HG03342 (cell line): ENCODE measurements around the gene IGFBP2.

ENCODE experiments used
- ATAC-seq: cut with Tn5 transposase; IDR thresholded peaks from one replicate; pipeline ENCODE4 v1.9.1; 2021; ENCODE audit warnings: mild to moderate bottlenecking, moderate library complexity; ENCODE audit not compliant: unreplicated experiment

Gene IGFBP2

DNA sequence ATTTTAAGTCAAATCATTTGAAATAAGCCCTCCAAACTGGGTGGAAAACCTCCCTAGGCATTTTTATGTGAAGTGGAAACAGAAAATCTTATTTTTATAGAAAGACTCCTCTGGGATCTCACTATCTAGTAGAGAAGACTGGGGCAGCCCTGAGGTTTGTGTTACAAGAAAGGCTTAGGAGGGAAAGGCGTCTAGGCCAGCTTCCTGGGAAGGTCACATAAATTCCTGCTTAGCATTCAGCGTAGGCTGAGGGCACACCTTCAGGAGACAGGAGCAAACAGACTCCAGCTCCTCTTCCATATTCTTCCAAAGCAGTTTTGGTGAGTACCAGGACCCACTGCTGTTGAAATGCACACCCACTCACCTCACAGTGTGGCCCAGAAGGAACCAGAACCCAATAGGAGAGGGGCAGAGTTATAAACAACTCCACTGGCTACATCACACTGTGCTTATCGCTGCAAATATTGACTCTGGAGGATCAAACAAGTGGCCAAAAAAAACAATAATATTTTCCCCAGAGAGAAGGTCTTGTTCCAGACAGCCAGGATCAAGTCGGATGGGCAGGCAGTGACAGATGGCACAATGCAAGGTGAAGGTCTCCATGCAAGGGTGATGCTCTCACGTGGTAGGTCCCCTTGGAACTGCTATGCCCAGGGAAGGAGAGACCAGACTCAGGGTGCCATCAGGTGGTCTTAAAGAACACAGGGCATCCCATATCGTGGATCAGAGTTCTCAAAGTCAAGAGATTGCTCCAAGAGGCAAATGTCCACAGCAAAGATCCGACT, 17.7 kb upstream of the IGFBP2 start:
- no peak for ATAC-seq

DNA sequence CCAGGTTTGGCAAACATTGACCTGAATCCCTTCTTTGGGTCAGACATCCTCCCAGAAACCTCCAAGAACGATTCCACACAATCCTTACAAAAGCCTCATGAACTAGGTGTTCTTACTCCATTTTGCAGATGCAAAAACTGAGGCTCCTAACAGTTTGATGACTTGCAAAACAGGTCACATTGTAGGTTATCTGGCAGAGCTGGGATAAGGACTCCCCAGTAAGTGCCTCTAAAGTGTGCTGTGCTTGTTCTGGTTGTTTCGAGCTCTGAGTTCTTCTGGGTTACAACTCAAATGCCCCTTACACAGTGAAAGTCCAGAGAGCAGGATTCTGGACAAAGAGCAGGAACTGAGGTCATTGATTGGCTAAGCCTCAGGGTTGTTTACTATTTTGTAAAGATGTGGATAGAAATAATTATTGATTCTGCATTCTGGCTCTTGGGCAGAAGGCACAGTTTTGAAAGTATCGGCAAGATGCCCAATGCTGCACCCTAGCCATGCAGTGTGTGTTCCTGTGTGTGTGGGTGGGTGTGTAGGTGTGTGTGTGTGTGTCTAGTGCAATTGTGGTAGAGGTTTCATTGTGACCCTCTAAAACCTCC, 17.0 kb upstream of the IGFBP2 start:
- ATAC-seq: no peak

DNA sequence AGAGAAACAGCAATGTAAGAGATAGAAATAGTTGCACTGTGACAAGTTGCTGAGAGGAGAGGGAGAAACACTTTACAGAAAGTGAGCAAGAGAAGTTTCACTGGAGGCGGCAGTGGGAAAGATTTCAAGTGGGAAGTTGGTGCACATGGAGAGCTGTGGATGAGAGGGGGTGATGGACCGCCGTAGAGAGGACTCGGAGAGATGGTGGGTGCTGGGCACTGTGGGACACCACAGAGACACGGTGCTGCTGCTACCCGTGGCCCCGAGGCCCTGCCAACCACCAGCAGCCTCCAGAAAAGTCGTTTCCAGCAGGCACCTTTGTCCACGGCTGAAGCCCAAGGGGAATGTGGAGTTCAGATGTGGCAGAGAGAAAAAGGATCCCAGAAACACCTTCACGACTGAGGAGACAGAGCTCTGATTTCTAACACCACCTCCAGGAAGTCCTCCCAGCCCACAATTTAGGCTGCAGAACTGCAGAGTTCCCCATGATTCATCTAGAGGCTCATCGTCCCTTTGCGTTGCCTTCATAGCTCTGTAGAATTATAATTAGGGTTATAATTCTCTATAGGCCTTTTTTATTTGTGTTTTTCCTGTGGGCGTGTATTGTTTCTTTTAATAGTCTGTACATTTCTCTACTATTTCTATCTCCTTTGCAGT, 15.9 kb upstream of the IGFBP2 start:
- no peak for ATAC-seq

DNA sequence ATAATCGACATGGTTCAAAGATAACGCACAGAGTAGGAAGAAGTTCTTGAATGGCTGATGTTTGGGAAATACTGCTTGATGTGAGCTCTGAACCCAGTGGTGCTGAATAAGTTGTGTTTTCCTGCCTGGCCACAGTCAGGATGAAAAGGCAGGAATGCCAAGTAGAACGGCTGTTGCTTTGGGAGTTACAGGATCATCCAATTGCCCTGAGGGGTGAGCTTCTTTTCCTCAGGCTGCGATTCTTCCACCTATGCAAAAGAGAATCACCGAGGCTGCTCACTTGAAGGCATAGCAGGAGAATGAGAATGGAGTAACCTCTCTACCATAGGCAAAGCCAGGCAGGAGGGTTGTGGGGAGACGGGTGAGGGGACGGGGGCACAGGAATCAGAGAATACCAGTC, 14.4 kb upstream of the IGFBP2 start:
- no peak for ATAC-seq

DNA sequence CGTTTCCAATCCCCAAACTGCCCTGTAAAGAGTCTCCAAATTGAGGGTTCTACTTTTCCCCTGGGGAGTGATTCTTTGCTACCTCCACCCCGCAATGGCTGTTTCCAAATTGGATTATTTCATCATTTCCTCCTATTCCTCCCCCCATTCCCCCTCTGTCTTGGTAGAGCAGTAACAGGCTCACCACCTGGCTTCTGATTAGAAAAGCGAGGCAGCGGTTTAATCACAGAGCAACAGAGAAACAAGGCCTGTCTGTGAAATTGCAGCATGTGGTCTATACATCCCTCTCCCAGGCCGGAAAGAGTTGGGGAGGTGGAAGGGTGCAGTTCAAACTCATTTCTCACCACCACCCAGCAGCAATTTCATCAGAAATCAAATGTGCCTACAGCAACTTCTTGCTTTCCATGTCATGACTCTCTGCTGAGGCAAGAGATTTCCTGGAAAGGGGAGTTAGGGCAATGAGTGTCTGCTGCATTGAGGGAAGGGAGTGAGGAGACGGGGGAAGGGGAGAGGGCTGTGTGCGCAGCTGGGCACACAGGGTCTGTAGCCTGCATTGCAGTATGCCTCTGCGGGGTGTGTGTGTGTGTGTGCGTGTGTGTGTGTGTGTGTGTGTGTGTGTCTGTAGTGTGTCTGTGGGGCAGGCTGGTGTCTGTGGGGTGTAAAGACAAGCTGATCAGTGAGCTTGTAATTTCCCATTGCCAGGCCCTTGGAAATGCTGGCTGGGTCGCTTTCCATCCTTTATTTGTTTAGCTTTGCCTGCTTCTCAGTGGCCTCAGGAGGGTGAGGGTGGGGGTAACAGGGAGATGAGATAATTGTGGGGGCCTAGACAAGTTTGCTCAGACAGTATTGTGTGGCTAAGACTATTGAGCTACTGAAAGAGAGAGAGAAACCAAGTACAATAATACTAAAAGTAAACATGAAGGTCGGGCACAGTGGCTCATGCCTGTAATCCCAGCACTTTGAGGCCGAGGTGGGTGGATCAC, 13.5 kb upstream of the IGFBP2 start:
- no peak for ATAC-seq

DNA sequence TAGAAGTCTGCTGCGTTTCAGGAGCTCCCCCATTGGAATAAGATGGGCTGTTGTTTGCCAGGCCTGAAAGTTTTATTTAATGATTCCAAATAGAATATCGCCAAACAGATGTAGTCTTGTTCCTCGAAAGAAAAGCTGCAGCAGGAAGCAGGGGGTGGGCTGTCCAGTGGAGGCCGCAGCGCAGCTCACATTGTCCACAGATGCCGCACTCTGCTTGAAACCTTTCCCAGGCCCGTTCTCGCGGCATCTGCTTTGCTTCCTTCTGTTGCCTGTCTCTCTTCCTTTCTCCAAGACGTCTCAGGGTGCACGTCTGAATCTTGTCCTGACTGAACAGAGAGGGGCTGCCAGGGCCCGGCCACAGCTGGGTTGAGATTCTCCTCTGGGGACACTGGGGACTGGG, 12.4 kb upstream of the IGFBP2 start:
- ATAC-seq: no peak

DNA sequence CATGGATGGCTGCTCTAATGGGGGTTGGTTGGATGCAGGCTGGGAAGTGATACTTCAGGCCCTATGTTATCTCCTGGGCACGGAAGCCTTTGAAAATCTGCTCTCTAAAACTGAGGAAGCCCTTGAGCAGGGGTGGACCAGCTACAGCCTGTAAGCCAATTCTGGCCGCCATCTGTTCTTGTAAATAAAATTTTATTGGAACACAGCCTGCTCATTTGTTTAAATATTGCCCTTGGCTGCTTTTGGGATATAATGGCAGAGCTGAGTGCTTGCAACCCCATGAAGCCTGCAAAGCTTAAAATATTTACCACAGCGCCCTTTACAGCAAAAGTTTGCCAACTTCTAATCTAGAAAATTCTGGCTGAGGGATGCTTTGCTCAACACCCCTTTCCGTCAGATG, 11.9 kb upstream of the IGFBP2 start:
- no peak for ATAC-seq

DNA sequence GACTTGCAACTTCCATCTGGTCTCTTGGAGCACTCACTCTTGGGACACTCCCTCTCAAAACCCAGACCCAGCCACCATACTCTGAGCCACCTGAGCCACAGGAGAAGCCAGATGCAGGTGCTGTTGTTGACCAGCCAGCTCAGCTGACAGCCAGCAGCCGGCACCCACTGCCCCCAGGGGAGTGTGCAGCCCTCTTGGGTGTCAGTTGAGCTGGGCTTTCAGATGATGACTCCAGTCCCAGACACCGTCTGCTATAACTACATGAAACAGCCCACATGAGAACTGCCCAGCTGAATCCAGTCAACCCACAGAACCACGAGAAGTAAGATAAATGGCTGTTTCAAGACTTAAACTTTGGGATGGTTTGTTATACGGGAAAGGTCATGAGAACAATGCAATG, 10.7 kb upstream of the IGFBP2 start:
- ATAC-seq: no peak

DNA sequence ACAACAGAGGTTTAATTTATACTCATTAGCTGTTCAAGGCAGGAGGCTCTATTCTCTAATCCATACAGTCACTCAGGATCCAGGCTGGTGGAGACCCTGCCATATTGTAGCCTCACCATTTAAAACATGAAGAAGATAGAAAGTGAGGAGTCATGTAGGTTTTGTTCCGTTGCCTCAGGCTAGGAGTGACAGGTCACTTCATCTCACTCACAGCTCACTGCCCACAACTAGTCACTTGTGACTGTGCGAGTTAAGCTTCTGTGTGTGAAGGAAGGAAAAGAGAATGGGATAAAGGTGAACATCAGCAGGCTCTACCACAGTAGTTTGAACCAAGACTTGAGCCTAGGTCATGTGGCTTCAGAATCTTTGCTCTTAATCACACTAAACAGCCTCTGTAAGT, 9.0 kb upstream of the IGFBP2 start:
- no peak for ATAC-seq

DNA sequence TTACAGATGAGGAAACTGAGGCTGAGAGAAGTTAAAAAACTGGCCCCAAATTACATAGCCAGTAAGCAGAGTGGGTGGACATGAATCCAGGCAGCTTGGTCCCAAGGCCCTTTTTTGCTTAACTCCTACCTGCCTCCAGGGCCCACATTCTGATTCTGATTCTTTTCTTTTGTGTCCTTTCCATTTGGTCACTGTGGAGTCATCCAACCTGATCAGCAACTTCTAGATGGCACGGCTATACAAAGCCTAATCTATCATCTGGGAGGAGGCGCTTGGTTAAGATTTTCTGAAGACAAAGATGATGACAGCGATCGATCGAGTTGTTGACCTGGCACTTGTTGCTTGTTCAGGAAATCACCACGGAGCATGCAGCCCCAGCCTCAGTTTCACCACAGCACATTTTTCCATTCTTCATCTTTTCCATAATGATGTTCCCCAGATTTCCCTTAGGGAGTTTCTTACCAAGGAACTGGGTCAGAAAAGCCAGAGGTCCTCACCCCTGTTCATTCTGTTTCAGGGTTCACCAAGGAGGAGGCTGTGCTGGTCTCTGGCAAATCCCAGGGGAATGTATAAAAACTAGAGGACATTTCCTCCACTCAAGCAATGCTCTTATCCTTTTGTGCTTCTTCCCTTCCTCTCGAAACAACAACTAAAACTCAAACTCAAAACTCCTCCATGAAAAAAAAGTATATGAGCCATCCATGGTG, 6.9 kb upstream of the IGFBP2 start:
- ATAC-seq: no peak

DNA sequence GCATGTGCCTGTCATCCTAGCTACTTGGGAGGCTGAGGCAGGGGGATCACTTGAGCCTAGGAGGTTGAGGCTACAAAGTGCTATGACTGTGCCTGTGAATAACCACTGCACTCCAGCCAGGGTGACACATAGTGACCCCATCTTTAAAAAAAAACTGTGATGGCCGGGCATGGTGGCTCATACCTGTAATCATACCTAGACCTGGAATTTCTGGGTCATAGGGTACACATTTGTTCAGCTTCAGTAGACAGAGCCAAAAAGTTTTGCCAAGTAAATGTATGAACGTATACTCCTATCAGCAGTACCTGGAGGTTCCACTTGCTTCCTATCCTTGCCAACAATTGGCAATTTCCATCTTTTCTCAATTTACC, 6.4 kb upstream of the IGFBP2 start:
- no peak for ATAC-seq

DNA sequence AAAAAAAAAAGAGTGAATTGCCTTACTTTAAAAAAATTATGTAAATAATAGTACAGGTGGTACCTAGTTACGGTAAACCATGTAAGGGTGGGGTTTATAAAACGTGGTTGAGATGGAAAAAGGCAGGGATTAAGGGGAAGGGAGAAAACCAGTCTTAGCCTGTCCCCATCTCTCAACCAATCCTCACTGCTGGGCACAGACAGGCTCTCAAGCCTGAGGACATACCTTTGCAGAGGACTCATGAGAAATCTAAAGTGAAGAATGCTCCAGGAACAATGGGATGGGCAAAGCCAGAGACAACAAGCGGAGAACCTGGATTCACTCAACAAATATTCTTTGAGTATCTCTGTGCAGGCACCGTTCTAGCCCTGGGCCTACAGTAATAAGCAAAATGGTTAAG, 3.4 kb upstream of the IGFBP2 start:
- ATAC-seq: no peak

DNA sequence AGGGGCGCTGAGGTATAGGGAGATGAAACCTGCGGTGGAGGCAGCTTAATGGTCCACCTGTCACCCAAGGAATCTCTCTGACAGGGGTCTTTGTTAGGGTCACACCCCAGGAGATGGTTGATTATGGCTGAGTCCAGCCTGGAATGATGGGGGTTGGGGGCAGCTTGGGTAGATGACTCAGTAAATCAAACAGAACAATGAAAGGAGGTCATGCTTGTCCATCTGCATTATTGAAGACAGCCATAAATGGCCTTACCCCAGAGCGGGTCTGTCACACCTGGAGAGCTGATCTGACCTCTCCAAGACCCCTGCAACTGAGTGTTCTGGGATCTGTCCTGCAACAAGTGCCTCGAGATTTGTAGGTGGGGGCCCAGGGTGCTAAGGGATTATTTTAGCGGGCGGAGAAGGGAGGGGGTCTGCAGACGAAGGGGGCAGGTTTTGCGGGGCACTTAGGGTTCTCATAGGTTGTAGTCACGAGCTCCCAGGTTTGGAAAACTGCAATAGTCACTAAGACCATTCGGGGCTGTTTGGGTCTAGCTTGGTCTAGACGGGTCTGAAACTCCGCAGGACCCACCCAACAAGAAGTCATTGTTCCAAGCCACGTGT, 771 bp upstream of the IGFBP2 start:
- no peak for ATAC-seq

DNA sequence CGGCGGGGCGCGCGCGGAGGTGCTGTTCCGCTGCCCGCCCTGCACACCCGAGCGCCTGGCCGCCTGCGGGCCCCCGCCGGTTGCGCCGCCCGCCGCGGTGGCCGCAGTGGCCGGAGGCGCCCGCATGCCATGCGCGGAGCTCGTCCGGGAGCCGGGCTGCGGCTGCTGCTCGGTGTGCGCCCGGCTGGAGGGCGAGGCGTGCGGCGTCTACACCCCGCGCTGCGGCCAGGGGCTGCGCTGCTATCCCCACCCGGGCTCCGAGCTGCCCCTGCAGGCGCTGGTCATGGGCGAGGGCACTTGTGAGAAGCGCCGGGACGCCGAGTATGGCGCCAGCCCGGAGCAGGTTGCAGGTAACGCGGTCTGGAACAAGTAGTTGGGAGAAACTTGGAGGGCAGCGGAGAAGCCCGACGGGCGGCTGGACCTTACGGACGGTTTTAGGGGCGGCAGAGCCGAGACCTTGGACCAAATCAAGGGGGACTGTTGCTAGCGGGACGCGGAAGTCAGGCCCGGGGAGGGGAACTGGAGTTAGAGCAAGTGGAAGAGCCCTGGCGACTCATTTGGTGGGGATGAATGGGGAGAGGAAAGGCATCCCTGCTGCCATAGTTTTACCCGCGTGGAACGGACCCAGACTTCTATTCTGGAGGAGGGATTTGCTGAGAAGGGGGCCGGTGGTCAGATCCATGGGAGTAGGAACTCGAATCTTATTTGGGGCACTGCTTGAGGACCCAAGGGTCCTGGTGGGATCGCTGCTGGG, 573 bp downstream of the IGFBP2 start:
- no peak for ATAC-seq

DNA sequence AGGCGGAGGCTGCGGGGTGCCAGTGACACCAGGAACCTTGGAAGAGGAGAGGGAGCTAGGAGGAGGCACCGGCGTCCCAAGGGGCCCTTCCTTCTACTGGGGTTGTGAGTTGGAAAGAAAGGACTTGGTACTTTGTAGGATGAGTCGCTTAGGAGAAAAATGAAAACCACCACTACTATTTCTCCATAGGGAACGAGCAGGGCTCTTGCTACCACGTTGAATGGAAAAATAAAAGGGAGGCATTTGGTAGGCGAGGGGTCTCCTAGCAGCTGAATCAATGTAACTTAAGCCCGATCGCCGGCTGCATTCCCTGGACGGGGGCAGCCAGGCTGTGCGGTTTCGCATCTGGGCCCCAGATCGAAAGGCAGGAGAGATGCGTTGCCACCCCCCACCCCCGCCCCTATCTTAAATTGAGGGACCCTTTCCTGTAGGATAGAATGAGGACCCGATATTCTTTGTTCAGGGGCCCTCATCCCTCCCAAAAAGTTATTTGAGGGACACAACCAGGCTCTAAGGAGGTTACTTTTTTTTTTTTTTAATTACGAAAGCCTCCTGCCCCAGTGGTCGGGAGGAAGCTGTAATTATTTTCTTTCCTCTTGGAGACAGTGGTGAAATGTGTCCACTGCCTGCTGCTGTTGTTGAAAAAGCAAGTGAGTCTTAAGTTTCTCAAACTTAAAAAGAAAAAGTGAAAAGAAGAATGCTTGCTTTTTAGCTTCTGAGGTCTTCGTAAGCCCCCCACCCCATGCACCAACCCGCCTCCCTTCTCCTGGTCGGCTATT, 1.3 kb downstream of the IGFBP2 start:
- no peak for ATAC-seq

DNA sequence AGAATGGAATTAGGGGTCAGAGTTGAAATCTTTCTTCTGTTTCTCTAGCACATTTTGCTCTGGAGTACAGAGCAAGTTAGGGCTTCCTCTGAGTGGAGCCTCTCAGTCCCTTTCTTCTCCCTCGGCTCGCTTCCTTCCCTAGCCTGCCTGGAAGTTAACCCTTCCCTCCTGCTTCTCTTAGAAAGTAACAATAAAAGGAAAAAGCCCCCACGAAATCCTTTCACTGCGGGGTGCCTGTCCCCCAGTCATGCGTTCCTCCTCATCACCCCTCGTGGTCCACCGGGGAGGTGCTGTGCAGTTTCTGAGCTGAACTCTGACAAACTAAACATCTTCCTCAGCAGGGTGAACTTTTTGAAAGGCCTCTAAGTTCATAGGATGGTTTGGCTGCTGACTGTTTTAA, 2.0 kb downstream of the IGFBP2 start:
- no peak for ATAC-seq

DNA sequence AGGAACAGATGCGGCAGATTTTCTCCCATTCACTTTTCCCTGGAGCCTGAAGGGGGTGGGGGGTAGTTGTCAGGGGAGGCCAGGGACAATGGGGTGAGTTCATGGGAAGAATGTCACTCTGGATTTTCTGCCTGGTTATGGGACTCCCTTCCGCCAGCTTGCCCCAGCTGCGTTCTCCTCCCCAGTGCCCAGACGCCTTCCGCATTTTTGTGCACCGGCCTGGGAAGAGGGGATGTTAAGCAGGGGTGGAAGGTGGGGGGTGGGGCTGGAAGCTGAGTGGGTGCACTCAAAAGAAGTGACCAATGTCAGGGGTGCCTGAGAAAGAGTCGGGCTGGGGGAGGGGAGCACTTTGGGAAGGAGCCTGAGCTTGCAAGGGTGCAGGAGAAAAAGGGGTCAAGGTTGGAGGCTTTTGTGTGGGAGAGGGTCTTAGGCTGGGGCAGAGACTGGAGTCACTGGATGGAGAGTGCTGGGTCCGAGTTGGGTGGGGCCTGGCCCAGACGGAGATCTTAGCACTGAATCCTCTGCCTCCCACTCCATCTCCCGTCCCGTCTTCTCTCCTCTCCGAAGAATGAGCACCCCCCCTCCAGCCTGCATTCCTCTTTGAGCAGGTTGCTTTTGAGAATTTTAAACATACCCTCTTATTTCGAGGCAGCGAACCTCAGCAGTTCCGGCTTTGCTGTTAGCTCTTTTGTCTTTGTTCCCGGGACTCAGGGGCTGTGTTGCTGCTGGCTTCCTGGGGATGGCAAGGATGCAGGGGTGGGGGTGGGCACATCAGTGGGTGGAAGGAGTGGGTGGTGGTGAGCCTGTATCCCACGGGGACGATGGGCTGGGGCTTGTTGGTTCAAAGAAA, 2.7 kb downstream of the IGFBP2 start:
- no peak for ATAC-seq
